Stomach smooth muscle (tissue), 2 donors: ENCODE measurements around the gene RNF13.

Source experiments
- H3K27ac ChIP-seq: one replicate; pipeline ENCODE4 v1.7.0; 2013; ENCODE audit warnings: mild to moderate bottlenecking, low read length, inconsistent platforms
- H3K27me3 ChIP-seq, 2 donors: one replicate each; pipeline ENCODE4 v1.7.0; 2013; ENCODE audit warnings: low read length in 2 of 2; ENCODE audit not compliant: insufficient read depth in 2 of 2, control insufficient read depth in 1 of 2
- H3K36me3 ChIP-seq, 2 donors: one replicate each; pipeline ENCODE4 v1.7.0; 2013; ENCODE audit warnings: low read length in 2 of 2; ENCODE audit not compliant: control insufficient read depth in 2 of 2, insufficient read depth in 2 of 2
- H3K4me1 ChIP-seq: one replicate; pipeline ENCODE4 v1.7.0; 2013; ENCODE audit warnings: low read length; ENCODE audit not compliant: control insufficient read depth, insufficient read depth
- H3K4me3 ChIP-seq, 2 donors: one replicate each; pipeline ENCODE4 v1.7.0; 2013; ENCODE audit warnings: low read length in 2 of 2
- H3K9ac ChIP-seq, 2 donors: one replicate each; pipeline ENCODE4 v1.7.0; 2013; ENCODE audit warnings: low read length in 2 of 2, mild to moderate bottlenecking in 1 of 2
- H3K9me3 ChIP-seq, 2 donors: one replicate each; pipeline ENCODE4 v1.7.0; 2013; ENCODE audit warnings: low read length in 2 of 2; ENCODE audit not compliant: control insufficient read depth in 2 of 2
- donor health status: healthy.
- donor health status: Pancreatic carcinoma.

The RNF13 gene

DNA sequence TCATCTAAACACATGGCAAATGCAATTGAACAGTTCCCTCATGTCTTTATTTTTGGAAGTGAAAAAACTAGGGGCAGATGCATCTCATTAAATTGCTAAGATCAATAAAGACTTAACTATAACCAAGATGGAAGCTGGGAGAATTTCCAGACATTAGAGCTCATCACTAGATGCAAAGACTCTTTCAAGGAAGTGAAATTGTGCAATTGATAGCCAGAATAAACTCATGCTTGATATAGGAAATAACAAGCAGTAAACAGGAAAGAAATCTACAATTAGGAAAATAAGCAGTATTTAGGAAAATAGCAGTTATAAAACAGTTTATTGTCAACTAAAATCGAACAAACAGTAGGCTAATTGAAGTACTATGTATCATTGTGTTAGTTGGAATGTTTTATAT lies 11.8 kb upstream of the RNF13 start:
- no peak overlapping the region for H3K4me3 ChIP-seq
- no peaks in the 10 kb centered on the region for H3K27me3 ChIP-seq
- H3K9me3 ChIP-seq, result no peaks in the 10 kb centered on the region
- no peaks in the 10 kb centered on the region for H3K36me3 ChIP-seq
- no peaks in the 10 kb centered on the region for H3K4me1 ChIP-seq
- H3K27ac ChIP-seq, result no peak overlapping the region
- no peak overlapping the region for H3K9ac ChIP-seq

DNA sequence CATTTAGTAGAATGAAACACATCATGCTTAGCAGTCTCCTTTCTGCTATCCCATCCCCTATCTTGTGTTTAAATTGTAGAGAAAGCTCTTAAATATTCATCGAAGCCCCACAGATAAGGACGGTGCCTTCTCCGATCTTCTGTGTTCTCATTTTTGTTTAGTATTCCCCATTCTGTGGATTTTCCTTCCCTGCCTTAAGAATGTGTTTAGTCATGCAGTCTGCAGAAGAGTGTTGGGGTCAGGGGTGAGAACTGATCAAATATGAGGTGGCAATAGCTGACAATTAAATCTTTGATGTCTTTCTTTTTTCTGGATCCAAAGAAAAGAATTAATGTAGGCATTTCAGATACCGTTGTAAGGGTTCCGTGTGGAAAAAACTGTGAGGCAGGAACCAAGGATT lies 11.4 kb upstream of the RNF13 start:
- Histone ChIP-seq H3K4me3 (no peak overlapping the region), H3K27ac (no peak overlapping the region), H3K4me1 (no peaks in the 10 kb centered on the region), H3K36me3 (no peaks in the 10 kb centered on the region), H3K27me3 (no peaks in the 10 kb centered on the region), H3K9ac (no peak overlapping the region), H3K9me3 (no peaks in the 10 kb centered on the region)

DNA sequence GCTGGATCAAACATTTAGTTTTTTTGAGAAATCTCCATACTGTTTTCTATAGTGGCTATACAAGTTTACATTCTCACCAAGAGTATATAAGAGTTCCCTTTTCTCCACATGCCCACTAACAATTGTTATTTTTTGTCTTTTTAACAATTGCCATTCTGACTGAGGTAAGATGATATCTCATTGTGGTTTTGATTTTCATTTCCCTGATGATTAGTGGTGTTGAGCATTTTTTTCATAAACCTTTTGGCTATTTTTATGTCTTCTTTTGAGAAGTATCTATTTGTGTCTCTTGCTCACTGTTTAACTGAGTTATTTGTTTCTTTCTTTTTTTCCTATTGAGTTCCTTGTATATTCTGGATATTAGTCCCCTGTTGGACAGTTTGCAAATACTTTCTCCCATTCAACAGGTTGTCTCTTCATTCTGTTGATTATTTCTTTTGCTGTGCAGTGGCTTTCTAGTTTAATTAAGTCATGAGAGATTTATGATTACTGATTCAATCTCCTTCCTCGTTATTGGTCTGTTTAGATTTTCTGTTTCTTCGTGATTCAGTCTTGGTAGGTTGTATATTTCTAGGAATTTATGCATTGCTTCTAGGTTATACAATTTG lies 6.7 kb upstream of the RNF13 start:
- no peaks in the 10 kb centered on the region for H3K36me3 ChIP-seq
- H3K9ac ChIP-seq, result no peak overlapping the region
- no peaks in the 10 kb centered on the region for H3K27me3 ChIP-seq
- no peak overlapping the region for H3K27ac ChIP-seq
- H3K9me3 ChIP-seq, result no peaks in the 10 kb centered on the region
- no peaks in the 10 kb centered on the region for H3K4me1 ChIP-seq
- H3K4me3 ChIP-seq, result no peak overlapping the region

DNA sequence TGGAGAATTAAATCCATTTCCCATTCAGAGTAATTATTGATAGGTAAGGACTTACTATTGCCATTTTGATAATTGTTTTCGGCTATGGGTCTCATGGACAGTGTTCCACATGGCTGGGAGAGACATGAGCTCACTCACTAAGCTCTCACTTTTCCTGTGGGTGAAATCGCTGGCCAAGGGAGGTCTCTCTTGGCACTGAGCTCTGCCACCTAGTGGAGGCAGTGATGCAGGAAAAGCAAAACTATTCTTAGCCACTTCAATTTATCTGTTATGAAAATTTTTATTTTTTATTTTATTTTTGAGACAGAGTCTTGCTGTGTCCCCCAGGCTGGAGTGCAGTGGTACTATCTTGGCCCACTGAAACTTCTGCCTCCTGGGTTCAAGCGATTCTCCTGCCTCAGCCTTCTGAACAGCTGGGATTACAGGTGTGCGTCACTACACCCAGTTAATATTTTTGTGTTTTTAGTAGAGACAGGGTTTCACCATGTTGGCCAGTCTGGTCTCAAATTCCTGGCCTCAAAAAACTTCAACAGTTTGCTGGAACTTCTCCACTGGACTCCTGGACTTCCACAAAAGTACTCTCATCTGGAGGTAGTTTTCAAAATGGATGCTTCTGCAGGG lies 4.7 kb upstream of the RNF13 start:
- Histone ChIP-seq H3K9ac (no peak overlapping the region), H3K27me3 (no peaks in the 10 kb centered on the region), H3K9me3 (no peaks in the 10 kb centered on the region), H3K4me1 (peaks cover 7% of the 10 kb centered on the region), H3K27ac (no peak overlapping the region), H3K4me3 (no peak overlapping the region), H3K36me3 (no peaks in the 10 kb centered on the region)

DNA sequence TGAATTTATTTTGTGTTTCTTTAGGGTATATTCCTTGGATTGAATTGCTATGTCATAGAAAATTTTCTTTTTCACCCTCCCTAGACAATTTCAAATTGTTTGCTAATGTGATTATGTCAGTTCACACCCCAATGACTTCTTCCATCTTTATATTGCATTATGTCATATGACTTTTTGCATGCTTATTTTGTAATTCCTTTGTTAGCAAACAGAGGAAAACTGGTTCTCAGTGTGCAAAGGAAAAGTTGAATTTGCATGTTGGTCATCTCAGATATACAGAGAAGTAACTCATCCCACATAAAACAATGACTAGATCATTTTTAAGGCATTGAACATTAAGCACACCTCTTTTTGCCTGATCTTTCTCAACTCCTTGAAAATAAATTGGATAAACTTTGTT lies 3.3 kb upstream of the RNF13 start:
- H3K4me3 ChIP-seq, result no peak overlapping the region
- no peak overlapping the region for H3K27ac ChIP-seq
- no peaks in the 10 kb centered on the region for H3K36me3 ChIP-seq
- H3K27me3 ChIP-seq, result no peaks in the 10 kb centered on the region
- H3K9me3 ChIP-seq, result no peaks in the 10 kb centered on the region
- peaks cover 7% of the 10 kb centered on the region for H3K4me1 ChIP-seq
- no peak overlapping the region for H3K9ac ChIP-seq

DNA sequence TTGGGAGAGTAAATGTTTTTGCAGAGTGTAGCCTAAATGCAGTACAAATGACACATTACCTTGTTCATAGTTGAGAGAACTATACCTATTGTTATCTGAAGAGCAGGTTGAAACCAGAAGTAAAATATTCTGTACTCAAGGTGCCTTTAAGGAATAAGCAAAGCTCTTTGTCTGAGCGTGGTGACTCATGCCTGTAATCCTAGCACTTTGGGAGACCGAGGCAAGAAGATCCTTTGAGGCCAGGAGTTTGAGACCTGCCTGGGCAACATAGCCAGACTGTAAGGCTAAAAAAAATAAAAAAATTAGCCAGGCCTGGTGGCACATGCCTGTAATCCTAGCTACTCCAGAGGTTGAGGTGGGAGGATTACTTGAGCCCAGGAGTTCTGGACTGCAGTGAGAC lies 2.2 kb upstream of the RNF13 start:
- Histone ChIP-seq H3K27ac (no peak overlapping the region), H3K27me3 (no peaks in the 10 kb centered on the region), H3K36me3 (no peaks in the 10 kb centered on the region), H3K9me3 (no peaks in the 10 kb centered on the region), H3K4me3 (no peak overlapping the region), H3K4me1 (peaks cover 7% of the 10 kb centered on the region), H3K9ac (no peak overlapping the region)

DNA sequence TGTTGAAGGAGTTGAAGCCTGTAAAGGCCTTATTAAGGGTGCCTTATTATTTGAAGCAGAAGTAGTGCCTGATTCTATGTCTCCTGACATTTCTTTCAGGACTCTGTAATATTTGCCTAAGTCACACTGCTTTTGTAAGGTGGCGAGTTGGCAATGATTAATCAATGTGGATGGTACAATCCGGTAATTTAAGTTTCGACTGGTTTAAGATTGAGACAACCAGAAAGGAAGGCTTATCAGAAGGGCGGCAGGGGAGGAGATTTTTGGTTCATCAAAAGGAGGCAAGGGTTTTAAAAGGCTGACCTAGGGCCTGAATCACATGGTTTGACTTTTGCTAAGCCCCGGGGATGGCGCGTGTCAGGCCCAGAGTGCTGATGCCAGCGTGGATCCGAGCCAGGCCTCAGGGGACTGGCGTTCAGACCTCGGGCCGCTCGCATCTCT lies 830 bp upstream of the RNF13 start:
- peaks cover 7% of the 10 kb centered on the region for H3K4me1 ChIP-seq
- no peaks in the 10 kb centered on the region for H3K36me3 ChIP-seq
- H3K4me3 ChIP-seq, result peak overlapping the region; percentile 86 to 96
- H3K9me3 ChIP-seq, result no peaks in the 10 kb centered on the region
- H3K9ac ChIP-seq, result peak overlapping the region; percentile 82 to 88
- H3K27ac ChIP-seq, result peak overlapping the region; percentile 96
- H3K27me3 ChIP-seq, result no peaks in the 10 kb centered on the region

DNA sequence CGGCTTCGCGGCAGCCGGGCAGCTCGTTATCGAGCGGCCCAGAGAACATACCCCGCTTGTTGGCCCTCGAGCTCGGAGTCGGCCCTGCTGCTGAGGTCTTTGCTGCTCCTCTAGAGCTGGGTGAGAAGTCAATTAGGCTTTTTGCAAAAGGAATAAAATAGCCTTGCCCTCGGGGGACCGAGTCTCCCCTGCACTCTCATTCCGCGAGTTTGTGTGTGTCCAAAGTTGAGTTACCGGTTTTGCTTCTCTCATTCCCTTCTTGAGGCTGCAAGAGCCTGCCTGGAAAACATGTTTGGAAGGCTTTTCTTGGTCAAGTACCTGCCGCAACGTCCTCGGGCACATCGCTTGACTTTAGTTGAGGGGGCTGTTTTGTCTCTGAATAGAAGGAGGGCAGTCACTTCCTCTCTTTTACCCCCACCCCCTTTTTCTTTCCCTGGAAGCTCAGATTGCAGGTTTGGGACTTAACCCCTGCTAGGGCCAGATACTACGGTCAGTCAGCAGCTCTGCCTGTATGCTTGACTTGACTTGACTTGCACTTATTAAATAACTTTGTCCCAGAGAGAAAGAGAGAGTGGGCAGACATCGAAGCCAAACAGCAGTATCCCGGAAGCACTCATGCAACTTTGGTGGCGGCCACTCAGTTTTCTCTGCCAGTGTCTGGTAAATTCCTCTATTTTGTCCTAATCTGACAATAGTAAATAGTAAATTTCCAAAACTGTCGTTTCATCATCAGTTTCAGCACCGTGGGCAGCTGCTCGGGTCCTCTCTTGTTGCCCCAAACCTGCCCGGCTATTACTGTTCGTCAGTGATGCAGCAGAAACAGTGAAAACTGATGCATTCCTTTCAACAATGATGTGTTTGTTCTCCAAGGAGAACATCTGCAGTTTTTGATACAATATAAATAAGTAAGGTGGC lies 609 bp downstream of the RNF13 start:
- Histone ChIP-seq H3K36me3 (no peaks in the 10 kb centered on the region), H3K27me3 (no peaks in the 10 kb centered on the region), H3K9me3 (no peaks in the 10 kb centered on the region), H3K9ac (peak overlapping the region; percentile 79 to 88), H3K4me3 (peak overlapping the region; percentile 86 to 96), H3K27ac (peak overlapping the region; percentile 96), H3K4me1 (peaks cover 7% of the 10 kb centered on the region)

DNA sequence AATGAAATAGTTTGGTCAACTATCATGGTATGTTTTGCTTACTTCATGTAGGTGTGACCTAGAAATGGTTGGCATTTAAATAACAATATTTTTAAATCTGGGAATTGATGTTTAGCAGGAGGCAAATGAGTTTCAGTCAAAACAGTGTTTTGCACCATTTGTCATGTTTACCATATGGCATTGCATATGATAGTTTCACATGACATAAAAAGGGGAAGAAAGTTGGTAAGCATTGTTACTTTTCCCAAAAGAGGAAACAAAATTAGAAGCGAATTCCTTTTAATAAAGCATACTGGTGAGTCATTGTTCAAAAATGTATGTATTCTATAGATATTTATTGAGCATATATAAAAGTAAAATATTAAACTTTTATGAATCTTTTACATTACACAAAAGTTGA lies 2.3 kb downstream of the RNF13 start:
- Histone ChIP-seq H3K9ac (peak overlapping the region in 1 of 2 donors; percentile 88), H3K4me1 (peaks cover 7% of the 10 kb centered on the region), H3K9me3 (no peaks in the 10 kb centered on the region), H3K27me3 (no peaks in the 10 kb centered on the region), H3K36me3 (no peaks in the 10 kb centered on the region), H3K4me3 (peak overlapping the region in 1 of 2 donors; percentile 86), H3K27ac (no peak overlapping the region)

DNA sequence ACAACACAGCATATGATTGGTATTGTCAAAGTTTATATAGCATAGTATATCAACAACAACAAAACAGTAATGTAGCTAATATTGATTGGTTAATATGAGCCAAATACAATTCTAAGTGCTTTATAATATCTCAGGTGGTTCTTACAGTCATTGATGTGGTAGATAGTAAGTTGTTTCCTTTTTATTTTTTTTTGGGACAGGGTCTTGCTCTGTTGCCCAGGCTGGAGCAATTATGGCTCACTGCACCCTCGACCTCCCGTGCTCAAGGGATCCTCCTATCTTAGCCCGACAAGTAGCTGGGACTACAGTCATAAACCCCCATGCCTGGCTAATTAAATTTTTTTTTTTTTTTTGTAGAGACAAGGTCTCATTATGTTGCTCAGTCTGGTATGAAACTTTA lies 2.7 kb downstream of the RNF13 start:
- Histone ChIP-seq H3K27ac (no peak overlapping the region), H3K9me3 (no peaks in the 10 kb centered on the region), H3K9ac (no peak overlapping the region), H3K27me3 (no peaks in the 10 kb centered on the region), H3K36me3 (no peaks in the 10 kb centered on the region), H3K4me3 (peak overlapping the region; percentile 8 to 21), H3K4me1 (peaks cover 7% of the 10 kb centered on the region)
